Activated CD8-positive, alpha-beta memory T cell treated with anti-CD3 and anti-CD28 coated beads for 4 hours (primary cell): ENCODE data around the gene RBM6.

ENCODE experiments used
- DNase-seq, 2 donors: peaks; one replicate each; pipeline ENCODE4 v3.0.0-alpha.2; 2020; ENCODE audit warnings: low read depth in 2 of 2

RBM6 gene

GRCh38 chr3:50095352-50095998 lies 155.5 kb downstream of the RBM6 start:
- no peak for DNase-seq

DNA sequence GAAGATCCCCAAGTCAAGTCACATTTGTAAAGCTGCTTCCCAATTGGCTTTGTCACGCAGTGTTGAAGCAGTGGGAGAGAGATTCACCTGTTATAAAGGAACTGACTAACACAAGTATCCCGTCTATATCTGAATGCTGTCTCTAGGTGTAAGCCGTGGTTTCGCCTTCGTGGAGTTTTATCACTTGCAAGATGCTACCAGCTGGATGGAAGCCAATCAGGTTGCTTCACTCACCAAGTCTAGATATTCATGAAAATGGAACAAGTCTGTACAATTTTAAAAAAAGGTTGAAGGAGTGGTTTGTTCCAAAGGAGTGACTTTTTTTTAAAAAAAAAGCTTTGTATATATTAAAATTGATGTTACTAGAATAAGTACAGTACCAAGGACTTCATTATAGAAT lies 160.4 kb downstream of the RBM6 start:
- DNase-seq = no peak

- no peak for DNase-seq
These were observed 161.3 kb downstream of the RBM6 start for GRCh38 chr3:50100956-50101845.

- DNase-seq = no peak
These were observed 162.6 kb downstream of the RBM6 start for GRCh38 chr3:50102558-50102957.

DNA sequence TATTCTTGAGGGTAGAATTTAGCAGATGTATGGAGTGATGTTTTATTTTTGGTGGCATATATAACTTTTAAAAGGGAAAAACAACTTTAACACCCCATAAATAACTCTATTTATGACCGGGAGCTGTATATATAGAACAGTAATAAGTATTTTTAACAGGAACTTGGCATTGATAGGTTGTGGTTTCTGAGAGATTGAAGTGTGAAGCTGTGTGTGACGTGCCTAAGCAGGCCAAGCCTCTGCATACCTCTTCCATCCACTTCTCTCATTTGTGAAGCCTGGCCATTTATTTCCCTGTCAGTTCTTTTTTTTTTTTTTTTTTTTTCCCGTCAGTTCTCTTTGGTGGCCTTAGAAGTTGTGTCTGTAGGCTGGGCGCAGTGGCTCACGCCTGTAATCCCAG lies 171.8 kb downstream of the RBM6 start:
- DNase-seq = no peak

- no peak for DNase-seq
These were observed 172.5 kb downstream of the RBM6 start for GRCh38 chr3:50112462-50112861.

DNA sequence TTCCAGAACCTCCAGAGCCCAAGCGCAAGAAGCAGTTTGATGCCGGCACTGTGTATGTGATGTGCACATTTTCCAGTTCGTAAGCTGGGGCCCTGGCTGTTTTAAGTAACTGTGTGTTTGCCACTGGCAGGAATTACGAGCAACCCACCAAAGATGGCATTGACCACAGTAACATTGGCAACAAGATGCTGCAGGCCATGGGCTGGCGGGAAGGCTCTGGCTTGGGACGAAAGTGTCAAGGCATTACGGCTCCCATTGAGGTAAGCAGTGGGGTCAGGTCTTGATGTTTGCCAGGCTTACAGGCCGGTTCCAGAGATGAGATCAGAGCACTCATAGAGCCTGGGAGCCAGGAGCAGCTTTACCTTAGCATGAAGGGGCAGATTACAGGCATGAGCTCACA lies 177.2 kb downstream of the RBM6 start:
- DNase-seq = no peak

- no peak for DNase-seq
These were observed 178.3 kb downstream of the RBM6 start for GRCh38 chr3:50118237-50118636.

GRCh38 chr3:50119786-50120185 lies 179.8 kb downstream of the RBM6 start:
- no peak for DNase-seq

DNA sequence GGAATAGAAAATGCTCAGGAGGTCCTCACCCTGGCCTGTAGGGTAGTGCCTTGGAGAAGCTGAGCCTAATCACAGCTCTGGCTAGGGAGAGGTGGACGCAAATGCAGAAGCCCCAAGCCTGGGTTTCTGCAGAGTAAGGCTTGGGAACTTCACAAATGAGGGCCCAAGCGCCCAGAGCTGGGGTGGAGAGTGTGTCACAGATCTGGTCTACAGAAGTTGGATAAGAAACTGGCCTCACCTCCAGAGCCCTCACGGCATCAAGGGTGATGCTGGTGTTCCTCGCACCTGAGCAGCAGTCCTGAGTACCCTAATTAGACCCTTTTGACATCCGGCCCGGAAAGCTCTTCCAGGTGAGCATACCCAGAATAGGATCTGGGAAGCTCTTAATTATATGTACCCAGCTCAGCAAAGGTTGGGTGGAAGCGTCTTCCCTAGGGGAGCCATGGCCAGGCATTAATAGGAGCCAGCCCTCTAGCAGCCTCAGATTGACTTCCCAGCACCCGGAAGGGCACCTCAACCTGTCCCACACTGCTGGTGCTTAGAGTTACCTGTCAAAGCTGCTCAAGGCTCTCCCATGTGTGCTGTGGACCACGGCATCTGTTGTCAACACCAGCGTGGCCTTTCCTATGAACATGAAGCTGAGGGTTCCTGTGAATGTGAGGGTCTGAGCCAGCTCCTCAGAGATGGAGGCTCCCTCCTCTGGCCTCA lies 180.6 kb downstream of the RBM6 start:
- no peak for DNase-seq

GRCh38 chr3:50121072-50122032 lies 181.4 kb downstream of the RBM6 start:
- peak; percentile 20 to 30 for DNase-seq

DNA sequence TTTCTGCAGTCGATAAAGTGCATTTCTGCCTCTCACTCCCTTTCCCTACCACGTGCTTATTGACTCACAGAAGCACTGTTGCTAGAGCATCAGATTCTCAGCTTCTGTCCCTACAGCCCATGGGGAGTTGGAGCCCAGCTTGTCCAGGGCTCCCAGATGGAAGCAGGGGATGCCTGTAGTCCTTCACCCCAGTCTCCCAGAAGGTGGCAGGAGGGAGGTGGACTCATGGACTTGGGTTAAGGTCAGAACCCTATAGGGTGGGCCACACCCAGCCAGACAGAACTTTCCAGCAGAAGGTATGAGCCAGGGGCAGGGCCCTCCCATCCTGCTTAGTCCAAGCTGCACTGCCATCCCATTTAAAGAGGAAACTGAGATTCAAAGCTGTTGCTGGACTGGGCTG lies 182.1 kb downstream of the RBM6 start:
- no peak for DNase-seq

GRCh38 chr3:50122661-50123391 lies 182.9 kb downstream of the RBM6 start:
- no peak for DNase-seq

DNA sequence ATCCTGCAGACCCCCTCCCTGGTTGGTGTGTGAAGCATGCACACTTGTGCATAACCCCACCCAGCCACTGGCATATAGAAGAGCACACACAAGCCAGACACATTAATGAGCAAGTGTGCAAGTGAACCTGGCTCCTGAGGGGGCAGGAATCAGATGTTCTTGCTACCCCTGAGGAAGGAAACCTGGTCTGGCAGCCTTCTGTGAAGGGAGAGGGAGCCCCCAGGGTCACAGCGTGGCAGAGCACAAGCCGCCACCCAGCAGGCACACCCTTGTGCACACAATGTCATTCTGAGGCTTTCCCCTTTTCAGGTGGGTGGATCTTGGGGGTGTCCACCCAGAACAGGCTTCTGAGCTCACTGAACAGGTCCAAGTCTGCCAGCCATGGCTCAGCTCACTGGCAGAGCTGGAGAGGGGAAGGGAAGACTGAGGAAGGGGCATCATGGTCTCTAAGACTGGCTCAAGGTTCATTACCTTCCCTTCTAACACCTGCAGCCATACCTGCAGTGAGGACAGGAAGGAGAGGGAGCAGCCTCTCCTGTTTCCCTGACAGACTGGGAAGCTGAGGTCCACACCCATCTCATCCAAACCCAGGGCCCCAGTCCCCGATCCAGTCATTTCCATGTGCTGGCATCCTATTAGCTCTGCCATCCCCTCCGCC lies 183.6 kb downstream of the RBM6 start:
- no peak for DNase-seq

DNA sequence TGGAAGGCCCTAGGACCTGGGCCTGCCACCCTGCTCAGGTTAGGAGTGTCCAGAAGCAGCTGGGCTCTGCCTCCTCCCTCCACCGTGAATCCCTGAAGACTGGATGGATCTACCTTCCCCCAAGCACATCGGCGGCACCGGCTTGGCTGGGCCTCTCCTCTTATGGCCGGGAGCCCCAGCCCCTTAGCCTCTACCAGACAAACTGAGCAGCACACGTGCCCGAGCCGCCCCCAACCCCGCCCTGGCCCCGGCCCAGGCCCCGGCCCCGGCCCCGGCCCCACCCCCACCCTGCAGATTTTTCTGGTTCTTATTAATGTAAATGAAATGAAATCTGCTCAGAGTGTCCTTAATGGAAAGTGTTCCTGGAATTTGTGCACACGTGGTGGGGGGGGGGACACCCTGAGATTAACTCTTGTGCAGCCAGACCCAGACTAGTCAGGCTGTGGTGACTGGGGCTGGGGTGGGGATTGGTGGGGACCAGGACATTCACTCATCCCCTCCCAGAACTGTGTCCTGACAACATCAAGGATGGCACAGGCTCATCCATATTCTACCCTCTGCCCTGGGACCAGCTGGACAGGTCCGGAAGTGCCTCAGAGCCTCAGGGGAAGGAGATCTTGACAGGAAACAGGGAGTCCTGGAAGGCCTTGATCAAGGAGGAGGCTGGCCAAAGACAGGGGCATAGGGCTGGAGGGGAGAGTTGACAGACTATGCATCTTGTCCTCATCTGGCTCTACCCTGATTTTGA lies 184.3 kb downstream of the RBM6 start:
- no peak for DNase-seq

DNA sequence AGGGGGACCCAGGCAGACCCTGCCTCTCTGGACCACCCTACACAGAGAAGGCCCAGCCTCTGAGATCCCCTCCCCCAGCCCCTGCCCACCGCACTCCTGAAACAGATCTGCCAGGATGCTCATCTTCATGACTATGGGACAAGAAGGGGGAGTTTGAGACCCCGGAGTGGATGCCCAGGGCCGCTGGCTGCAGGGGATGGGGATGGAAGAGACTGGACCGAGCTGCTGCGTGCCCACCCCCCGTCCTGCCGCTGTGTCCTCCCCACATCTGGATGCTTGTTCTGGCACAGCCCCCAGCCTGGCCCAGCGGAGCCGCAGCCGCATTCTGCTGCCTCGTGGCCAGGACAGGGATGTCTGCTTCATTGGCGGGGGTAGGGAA lies 184.8 kb downstream of the RBM6 start:
- no peak for DNase-seq

GRCh38 chr3:50125541-50126286 lies 185.8 kb downstream of the RBM6 start:
- no peak for DNase-seq

- DNase-seq = no peak
These were observed 186.6 kb downstream of the RBM6 start for GRCh38 chr3:50126287-50127211.
